ENCODE results near the gene ERAP2. TPM values are rescaled to one million over a fixed set of nuclear protein-coding genes. Genes with fewer than 3 reads are reported as not detected.

ERAP2 gene
- total RNA-seq, 6 experiments from 2014 or later = 1.5 to 13.3 (median 8.4) TPM

GRCh38 chr5:96863949-96864584 is 12.2 kb upstream of the ERAP2 start:
- 58% methylated on average over 3 of the region's 3 CpGs for WGBS (ENCODE audit: insufficient coverage, low coverage, low lambda C conversion rate, missing lambda C conversion rate)
- no peak overlapping the region for H3K4me3 ChIP-seq
- H3K4me1 ChIP-seq = no peaks in the 10 kb centered on the region
- TF ChIP-seq POLR2A (IDR thresholded peaks at IDR 0.05) = no peak
- TF ChIP-seq CTCF (IDR thresholded peaks at IDR 0.05) = no peak
- no peaks in the 10 kb centered on the region for H3K36me3 ChIP-seq
- H3K27ac ChIP-seq = peak overlapping the region in 1 of 3 donors; percentile 50
- ATAC-seq (no peak), DNase-seq (no peak)
- intact Hi-C loops (cut with DNase I) = no loop called here
- H3K9me3 ChIP-seq = no peaks in the 10 kb centered on the region
- H3K27me3 ChIP-seq = no peaks in the 10 kb centered on the region

- Histone ChIP-seq H3K27ac (peak overlapping the region in 2 of 3 donors; percentile 10 to 50), H3K4me1 (no peaks in the 10 kb centered on the region), H3K36me3 (no peaks in the 10 kb centered on the region), H3K4me3 (no peak overlapping the region), H3K9me3 (no peaks in the 10 kb centered on the region), H3K27me3 (no peaks in the 10 kb centered on the region)
- DNase-seq (no peak), ATAC-seq (peak; percentile 63 to 78 (median 68))
- TF ChIP-seq CTCF (IDR thresholded peaks at IDR 0.05) = no peak
- no peak for TF ChIP-seq POLR2A (IDR thresholded peaks at IDR 0.05)
- intact Hi-C loops (cut with DNase I) = no loop called here
- WGBS (ENCODE audit: insufficient coverage, low coverage, low lambda C conversion rate, missing lambda C conversion rate) = 33% methylated on average over 1 of the region's 1 CpG
These were observed 11.3 kb upstream of the ERAP2 start for GRCh38 chr5:96864922-96865530.

DNA sequence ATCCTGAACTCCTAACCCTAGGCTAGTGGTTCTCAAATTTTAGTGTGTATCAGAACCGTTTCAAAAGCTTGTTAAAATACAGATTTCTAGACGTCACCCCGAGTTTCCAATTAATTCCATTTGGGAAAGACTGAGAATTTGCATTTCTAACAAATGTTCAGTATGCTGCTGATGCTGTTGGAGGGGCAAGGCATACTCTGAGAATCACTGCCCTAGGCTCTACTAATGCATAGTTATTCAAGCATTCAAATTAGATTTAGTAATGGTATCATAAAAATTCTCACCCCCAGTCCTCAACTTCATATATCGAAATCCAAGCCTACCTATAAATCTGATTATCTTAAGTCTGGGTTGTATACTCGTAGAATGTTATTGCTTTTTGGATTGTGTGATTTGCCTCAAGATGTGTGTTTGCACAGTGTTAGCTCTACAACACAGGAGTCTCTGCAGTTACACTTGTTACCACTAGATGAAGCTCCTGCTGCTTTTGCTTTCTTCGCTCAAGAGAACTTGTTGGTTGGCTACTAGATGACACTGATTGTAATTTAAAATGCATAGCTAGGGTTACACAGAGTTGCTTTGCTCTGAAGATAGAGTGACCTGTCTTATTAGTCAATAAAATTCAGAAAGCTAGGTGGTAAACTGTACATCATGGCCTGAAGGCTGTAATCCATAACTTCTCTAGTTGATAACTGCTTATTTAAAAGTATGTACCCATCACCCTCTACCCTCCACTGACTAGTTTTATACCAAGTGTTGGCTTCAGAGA is 7.5 kb upstream of the ERAP2 start:
- no peak overlapping the region for H3K27ac ChIP-seq
- H3K27me3 ChIP-seq = no peaks in the 10 kb centered on the region
- ATAC-seq (peak; percentile 92 to 97 (median 94)), DNase-seq (no peak)
- H3K4me1 ChIP-seq = no peaks in the 10 kb centered on the region
- WGBS (ENCODE audit: insufficient coverage, low coverage, low lambda C conversion rate, missing lambda C conversion rate) = 43% methylated on average over 6 of the region's 6 CpGs
- no peaks in the 10 kb centered on the region for H3K36me3 ChIP-seq
- TF ChIP-seq CTCF (IDR thresholded peaks at IDR 0.05) (peak; percentile 87 to 97 (median 92)), POLR2A (IDR thresholded peaks at IDR 0.05) (no peak)
- no peaks in the 10 kb centered on the region for H3K9me3 ChIP-seq
- intact Hi-C loops (cut with DNase I) = no loop called here
- no peak overlapping the region for H3K4me3 ChIP-seq

- TF ChIP-seq POLR2A (IDR thresholded peaks at IDR 0.05) = no peak
- no peak for TF ChIP-seq CTCF (IDR thresholded peaks at IDR 0.05)
- intact Hi-C loops (cut with DNase I) = no loop called here
- ATAC-seq (no peak), DNase-seq (no peak)
- Histone ChIP-seq H3K9me3 (no peaks in the 10 kb centered on the region), H3K4me1 (no peaks in the 10 kb centered on the region), H3K4me3 (no peak overlapping the region), H3K36me3 (no peaks in the 10 kb centered on the region), H3K27ac (no peak overlapping the region), H3K27me3 (no peaks in the 10 kb centered on the region)
These were observed 7.0 kb upstream of the ERAP2 start for GRCh38 chr5:96869372-96869641.

Data from right lobe of liver (tissue), 6 donors.